ENCODE data around the gene UBE2L5. TPM values are rescaled to one million over a fixed set of nuclear protein-coding genes. Genes with fewer than 3 reads are reported as not detected.

UBE2L5 gene
- total and polyA plus RNA-seq, 2 donors (not counting 1 experiment from before 2014, with no cell fraction given) = 0.20 TPM; not detected in 1

GRCh38 chr13:30409886-30410704, 12.2 kb upstream of the UBE2L5 start:
- H3K27ac ChIP-seq (ENCODE audit: insufficient read depth, low read length) = peak overlapping the region; percentile 6
- H3K79me2 ChIP-seq (ENCODE audit: control insufficient read depth, insufficient read depth, low read length) = no peaks in the 10 kb centered on the region
- TF ChIP-seq EZH2 (IDR thresholded peaks at IDR 0.05; ENCODE audit: low read length, missing control alignments) = no peak
- TF ChIP-seq CTCF (conservative IDR thresholded peaks at IDR 0.05 in 1 of 2, IDR thresholded peaks at IDR 0.05 in 1 of 2; ENCODE audit: low read depth in 1 of 2, low read length in 2 of 2) = no peak
- H3K9ac ChIP-seq (ENCODE audit: insufficient read depth, low read length) = no peak overlapping the region
- peaks cover 3% of the 10 kb centered on the region for H3K4me1 ChIP-seq (ENCODE audit: control insufficient read depth, extremely low read depth, insufficient read depth, low read length)
- H3K36me3 ChIP-seq (ENCODE audit: control insufficient read depth, insufficient read depth, low read length) = no peaks in the 10 kb centered on the region
- no peak overlapping the region for H3K4me2 ChIP-seq (ENCODE audit: extremely low read depth, insufficient read depth, low read length)
- H4K20me1 ChIP-seq (ENCODE audit: control insufficient read depth, extremely low read depth, insufficient read depth, low read length) = no peaks in the 10 kb centered on the region
- H2AFZ ChIP-seq (ENCODE audit: low read length) = no peak overlapping the region
- peak; percentile 48 to 85 for DNase-seq (ENCODE audit: low read depth in 2 of 2)
- H3K27me3 ChIP-seq (ENCODE audit: control insufficient read depth, insufficient read depth, low read length) = no peaks in the 10 kb centered on the region
- no peak overlapping the region for H3K4me3 ChIP-seq (replicated peaks in 1 of 4; ENCODE audit: control extremely low read depth in 1 of 4, insufficient read depth in 1 of 4, low read depth in 3 of 4, low read length in 4 of 4)
- H3K9me3 ChIP-seq (ENCODE audit: control insufficient read depth, insufficient read depth, low read depth, low read length) = no peaks in the 10 kb centered on the region

GRCh38 chr13:30410705-30411125, 11.6 kb upstream of the UBE2L5 start:
- no peak overlapping the region for H3K27ac ChIP-seq (ENCODE audit: insufficient read depth, low read length)
- no peaks in the 10 kb centered on the region for H3K27me3 ChIP-seq (ENCODE audit: control insufficient read depth, insufficient read depth, low read length)
- H3K4me1 ChIP-seq (ENCODE audit: control insufficient read depth, extremely low read depth, insufficient read depth, low read length) = peaks cover 3% of the 10 kb centered on the region
- H3K79me2 ChIP-seq (ENCODE audit: control insufficient read depth, insufficient read depth, low read length) = no peaks in the 10 kb centered on the region
- H3K9me3 ChIP-seq (ENCODE audit: control insufficient read depth, insufficient read depth, low read depth, low read length) = no peaks in the 10 kb centered on the region
- no peaks in the 10 kb centered on the region for H3K36me3 ChIP-seq (ENCODE audit: control insufficient read depth, insufficient read depth, low read length)
- DNase-seq (ENCODE audit: low read depth in 2 of 2) = peak in 1 of 2 donors; percentile 40
- no peaks in the 10 kb centered on the region for H4K20me1 ChIP-seq (ENCODE audit: control insufficient read depth, extremely low read depth, insufficient read depth, low read length)
- H2AFZ ChIP-seq (ENCODE audit: low read length) = no peak overlapping the region
- no peak overlapping the region for H3K9ac ChIP-seq (ENCODE audit: insufficient read depth, low read length)
- no peak overlapping the region for H3K4me3 ChIP-seq (replicated peaks in 1 of 4; ENCODE audit: control extremely low read depth in 1 of 4, insufficient read depth in 1 of 4, low read depth in 3 of 4, low read length in 4 of 4)
- H3K4me2 ChIP-seq (ENCODE audit: extremely low read depth, insufficient read depth, low read length) = no peak overlapping the region
- TF ChIP-seq EZH2 (IDR thresholded peaks at IDR 0.05; ENCODE audit: low read length, missing control alignments) (no peak), CTCF (conservative IDR thresholded peaks at IDR 0.05 in 1 of 2, IDR thresholded peaks at IDR 0.05 in 1 of 2; ENCODE audit: low read depth in 1 of 2, low read length in 2 of 2) (no peak)

GRCh38 chr13:30412346-30412745, 9.9 kb upstream of the UBE2L5 start:
- Histone ChIP-seq H3K9me3 (ENCODE audit: control insufficient read depth, insufficient read depth, low read depth, low read length) (no peaks in the 10 kb centered on the region), H4K20me1 (ENCODE audit: control insufficient read depth, extremely low read depth, insufficient read depth, low read length) (no peaks in the 10 kb centered on the region)

More at GRCh38 chr13:30412346-30412745, 9.9 kb upstream of the UBE2L5 start:
- H3K27ac ChIP-seq (ENCODE audit: insufficient read depth, low read length) = no peak overlapping the region
- no peak overlapping the region for H3K4me2 ChIP-seq (ENCODE audit: extremely low read depth, insufficient read depth, low read length)
- H3K36me3 ChIP-seq (ENCODE audit: control insufficient read depth, insufficient read depth, low read length) = no peaks in the 10 kb centered on the region
- no peaks in the 10 kb centered on the region for H3K79me2 ChIP-seq (ENCODE audit: control insufficient read depth, insufficient read depth, low read length)
- H3K9ac ChIP-seq (ENCODE audit: insufficient read depth, low read length) = no peak overlapping the region
- DNase-seq (ENCODE audit: low read depth in 2 of 2) = no peak
- H3K27me3 ChIP-seq (ENCODE audit: control insufficient read depth, insufficient read depth, low read length) = no peaks in the 10 kb centered on the region
- TF ChIP-seq EZH2 (IDR thresholded peaks at IDR 0.05; ENCODE audit: low read length, missing control alignments) = no peak
- TF ChIP-seq CTCF (conservative IDR thresholded peaks at IDR 0.05 in 1 of 2, IDR thresholded peaks at IDR 0.05 in 1 of 2; ENCODE audit: low read depth in 1 of 2, low read length in 2 of 2) = no peak
- no peak overlapping the region for H3K4me3 ChIP-seq (replicated peaks in 1 of 4; ENCODE audit: control extremely low read depth in 1 of 4, insufficient read depth in 1 of 4, low read depth in 3 of 4, low read length in 4 of 4)
- peaks cover 3% of the 10 kb centered on the region for H3K4me1 ChIP-seq (ENCODE audit: control insufficient read depth, extremely low read depth, insufficient read depth, low read length)
- H2AFZ ChIP-seq (ENCODE audit: low read length) = no peak overlapping the region
